OCI-LY1 (cell line): ENCODE measurements around the gene OPN4.

Source experiments
- EZH2 ChIP-seq: fragments of 200-600 bp; sonication (generic), shearing (Covaris generic); IDR thresholded peaks from 2 replicates; pipeline ENCODE4 v1.8.0; 2017; ENCODE audit warnings: borderline replicate concordance, mixed run types, mild to moderate bottlenecking, antibody characterized with exemption, low read length, moderate library complexity, mixed read lengths
- TF ChIP-seq, protein P1 (sequence below): fragments of 200-600 bp; sonication (generic), shearing (Covaris generic); IDR thresholded peaks from 2 replicates; pipeline ENCODE4 v1.5.1; 2017; ENCODE audit warnings: mild to moderate bottlenecking, antibody characterized with exemption, low read length, moderate library complexity, mixed read lengths

DNA sequence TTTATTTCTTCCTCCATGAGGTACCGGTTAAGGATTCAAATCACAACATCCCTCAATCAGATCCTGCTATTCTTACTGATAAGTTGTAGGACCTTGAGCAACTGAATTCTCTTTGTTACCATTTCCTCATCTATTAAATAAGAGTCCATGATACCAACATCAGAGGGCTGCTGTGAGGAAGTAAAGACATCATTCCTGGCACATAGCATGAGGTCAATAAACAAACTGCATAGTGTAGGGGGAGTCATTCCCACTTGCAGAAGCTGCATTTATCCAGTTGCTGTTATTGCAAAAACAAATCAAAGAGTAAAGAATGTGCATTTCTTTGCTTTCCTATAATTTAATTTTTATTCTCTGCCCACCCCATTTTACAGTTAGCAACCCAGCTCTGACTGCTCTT is 50.8 kb downstream of the OPN4 start:
- TF ChIP-seq, protein P1, sequence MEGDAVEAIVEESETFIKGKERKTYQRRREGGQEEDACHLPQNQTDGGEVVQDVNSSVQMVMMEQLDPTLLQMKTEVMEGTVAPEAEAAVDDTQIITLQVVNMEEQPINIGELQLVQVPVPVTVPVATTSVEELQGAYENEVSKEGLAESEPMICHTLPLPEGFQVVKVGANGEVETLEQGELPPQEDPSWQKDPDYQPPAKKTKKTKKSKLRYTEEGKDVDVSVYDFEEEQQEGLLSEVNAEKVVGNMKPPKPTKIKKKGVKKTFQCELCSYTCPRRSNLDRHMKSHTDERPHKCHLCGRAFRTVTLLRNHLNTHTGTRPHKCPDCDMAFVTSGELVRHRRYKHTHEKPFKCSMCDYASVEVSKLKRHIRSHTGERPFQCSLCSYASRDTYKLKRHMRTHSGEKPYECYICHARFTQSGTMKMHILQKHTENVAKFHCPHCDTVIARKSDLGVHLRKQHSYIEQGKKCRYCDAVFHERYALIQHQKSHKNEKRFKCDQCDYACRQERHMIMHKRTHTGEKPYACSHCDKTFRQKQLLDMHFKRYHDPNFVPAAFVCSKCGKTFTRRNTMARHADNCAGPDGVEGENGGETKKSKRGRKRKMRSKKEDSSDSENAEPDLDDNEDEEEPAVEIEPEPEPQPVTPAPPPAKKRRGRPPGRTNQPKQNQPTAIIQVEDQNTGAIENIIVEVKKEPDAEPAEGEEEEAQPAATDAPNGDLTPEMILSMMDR = no peak
- no peak for TF ChIP-seq EZH2
